K562 (cell line): ENCODE data around the gene SLCO1B1. TPM values are rescaled to one million over a fixed set of nuclear protein-coding genes. Genes with fewer than 3 reads are reported as not detected.

Source experiments
- ATAC-seq: fragments of 200-7000 bp; cut with Tn5 transposase; 3 replicates; pipeline ENCODE4 v1.9.1; 2020; ENCODE audit warnings: moderate library complexity
- BruUV-seq: library from RNA; stranded (reverse); fragments of 400-500 nt; replicated peaks from 2 replicates; lab custom pipeline; 2021; lab: Mats Ljungman, UMichigan
- CTCF ChIA-PET: fragments of 300-600 bp; formaldehyde crosslinking; extraction: SDS; loops from one replicate; lab custom pipeline; 2021; ENCODE audit warnings: low intra/inter-chr PET ratio; lab: Yijun Ruan, JAX
- POLR2A ChIA-PET: fragments of 300-600, 350-650 bp; sonication (Branson Sonifier 250); formaldehyde crosslinking; extraction: SDS; loops from one replicate; lab custom pipeline; 2021; ENCODE audit warnings: antibody characterized with exemption, inconsistent platforms; lab: Yijun Ruan, JAX
- DNase-seq, 4 experiments: peaks; one replicate each; pipeline versions ENCODE4 v3.0.0 to v3.0.0-alpha.2; 2011 to 2018; ENCODE audit warnings: low spot score in 3 of 4, mixed read lengths in 3 of 4; ENCODE audit errors: extremely low read depth in 1 of 4
- FAIRE-seq: peaks from 2 replicates; lab custom pipeline; 2011; peaks lifted over from hg19 to GRCh38; lab: Jason Lieb, UNC
- H2AFZ ChIP-seq: 2 replicates; pipeline ENCODE4 v1.6.0; 2011; ENCODE audit warnings: low read depth, low read length, control low read depth, inconsistent platforms
- H3K27ac ChIP-seq: fragments of 200-600 bp; 3 replicates; pipeline ENCODE4 v1.8.0; 2011; ENCODE audit warnings: low read depth, mild to moderate bottlenecking, control low read depth, inconsistent platforms, low read length, moderate library complexity, mixed read lengths; ENCODE audit errors: extremely low read depth
- H3K27me3 ChIP-seq, 2 experiments: fragments of 300-600 bp in 1 of 2; 2 replicates in 1 of 2; 3 replicates in 1 of 2; pipeline versions ENCODE4 v1.6.0 to v1.8.0; 2011; ENCODE audit warnings: inconsistent platforms in 2 of 2, low read length in 2 of 2, mild to moderate bottlenecking in 1 of 2, mixed read lengths in 1 of 2, moderate library complexity in 1 of 2; ENCODE audit not compliant: control insufficient read depth in 2 of 2, insufficient read depth in 2 of 2
- H3K36me3 ChIP-seq: fragments of 300-600 bp; 3 replicates; pipeline ENCODE4 v1.8.0; 2011; ENCODE audit warnings: mild to moderate bottlenecking, low read length, inconsistent platforms; ENCODE audit not compliant: control insufficient read depth, insufficient read depth
- H3K4me1 ChIP-seq, 2 experiments: fragments of 200-600 bp in 1 of 2; replicated peaks in 1 of 2; 2 replicates in 1 of 2; 3 replicates in 1 of 2; pipeline versions ENCODE4 v1.5.1 to v1.8.0; 2011; ENCODE audit warnings: inconsistent platforms in 2 of 2, low read length in 2 of 2, mild to moderate bottlenecking in 1 of 2, mixed read lengths in 1 of 2, moderate library complexity in 1 of 2; ENCODE audit not compliant: control insufficient read depth in 2 of 2, insufficient read depth in 2 of 2
- H3K4me2 ChIP-seq: 2 replicates; pipeline ENCODE4 v1.6.1; 2011; ENCODE audit warnings: low read length, control low read depth, inconsistent platforms, mixed read lengths; ENCODE audit not compliant: insufficient read depth
- H3K4me3 ChIP-seq: fragments of 200-600 bp; sonication (generic), shearing (Covaris generic); 2 replicates; pipeline ENCODE4 v1.5.1; 2016; ENCODE audit warnings: control low read depth, inconsistent platforms
- H3K79me2 ChIP-seq: fragments of 200-600 bp; 3 replicates; pipeline ENCODE4 v1.8.0; 2011; ENCODE audit warnings: low read length, inconsistent platforms; ENCODE audit not compliant: control insufficient read depth, insufficient read depth
- H3K9ac ChIP-seq, 2 experiments: 2 replicates each; pipeline versions ENCODE4 v1.6.0 to v1.6.1; 2011; ENCODE audit warnings: low read depth in 2 of 2, low read length in 2 of 2, control low read depth in 1 of 2, inconsistent platforms in 1 of 2, mild to moderate bottlenecking in 1 of 2, mixed read lengths in 1 of 2; ENCODE audit not compliant: insufficient read depth in 1 of 2
- H3K9me1 ChIP-seq: one replicate; pipeline ENCODE4 v1.6.0; 2011; ENCODE audit warnings: inconsistent platforms, mild to moderate bottlenecking, low read length, moderate library complexity; ENCODE audit not compliant: control insufficient read depth, insufficient read depth
- H3K9me3 ChIP-seq: replicated peaks from 2 replicates; pipeline ENCODE4 v1.5.1; 2011; ENCODE audit warnings: low read depth, low read length, inconsistent platforms; ENCODE audit not compliant: control insufficient read depth, insufficient read depth
- H4K20me1 ChIP-seq: replicated peaks from 2 replicates; pipeline ENCODE4 v1.6.1; 2011; ENCODE audit warnings: low read length, inconsistent platforms, mixed read lengths; ENCODE audit not compliant: control insufficient read depth, insufficient read depth
- ESRRB ChIP-seq: fragments of 250-450 bp; sonication (Bioruptor Pico); IDR thresholded peaks from 2 replicates; pipeline ENCODE4 v1.5.0; 2020; ENCODE audit warnings: mild to moderate bottlenecking, moderate library complexity, borderline replicate concordance
- HDGF ChIP-seq: fragments of 450-650 bp; IDR thresholded peaks from 2 replicates; pipeline ENCODE4 v1.6.1; 2016
- NFXL1 ChIP-seq: fragments of 450-650 bp; formaldehyde crosslinking; IDR thresholded peaks from 2 replicates; pipeline ENCODE4 v1.4.0; 2021; ENCODE audit warnings: mild to moderate bottlenecking
- POLR2AphosphoS5 ChIP-seq: IDR thresholded peaks from 2 replicates; pipeline ENCODE4 v1.6.1; 2011; ENCODE audit warnings: mild to moderate bottlenecking, low read depth, low read length, moderate library complexity; ENCODE audit not compliant: control insufficient read depth, insufficient read depth
- PYGO2 ChIP-seq: fragments of 450-650 bp; IDR thresholded peaks from 2 replicates; pipeline ENCODE4 v1.6.1; 2016; ENCODE audit warnings: mild to moderate bottlenecking, missing genetic modification characterization, moderate library complexity, missing compliant biosample characterization
- ZNF175 ChIP-seq: fragments of 200-800 bp; sonication (Bioruptor generic); IDR thresholded peaks from 2 replicates; pipeline ENCODE4 v1.6.1; 2016; ENCODE audit warnings: low read depth, mild to moderate bottlenecking, missing genetic modification characterization, missing compliant biosample characterization
- WGBS: fragments of 100-300 bp; shearing (Covaris generic); methylation state at CpG from one replicate; pipeline ENCODE4 v1.1.6; 2016; ENCODE audit warnings: low coverage, mixed read lengths; ENCODE audit not compliant: insufficient coverage; ENCODE audit errors: missing lambda C conversion rate; 5-methylcytosine and 5-hydroxymethylcytosine counted together
- in situ Hi-C: fragments of 300-500 bp; cut with MboI; formaldehyde crosslinking; loops from 4 replicates; pipeline ENCODE4 v1.15.0; 2018; ENCODE audit warnings: inconsistent platforms, mixed read lengths
- intact Hi-C: fragments of 100-400 bp; cut with micrococcal nuclease; formaldehyde crosslinking; loops from 2 replicates; pipeline ENCODE4 v1.14.2; 2022
- polyA plus RNA-seq, 8 experiments: library from polyadenylated mRNA; depleted of rRNA in 4 of 8; stranded (reverse) in 5 of 8; unstranded in 3 of 8; fragments of >200 nt; fragmentation: Nextera tagmentation in 2 of 8; fragmentation: Illumina TruSeq in 1 of 8; extraction: Ambion mirVana in 2 of 8; extraction: Trizol in 1 of 8; gene quantifications; 2 replicates each; pipeline versions ENCODE4 v1.2.1 to v1.2.3, GENCODE V29; 2011 to 2014; ENCODE audit warnings: inconsistent platforms in 1 of 8, missing spikeins in 1 of 8
- total RNA-seq, 7 experiments: library from RNA; depleted of rRNA in 6 of 7; stranded (reverse); fragments of >200 nt in 6 of 7; fragmentation: Illumina TruSeq in 2 of 7; extraction: Trizol in 2 of 7; gene quantifications; 2 replicates each; pipeline versions ENCODE4 v1.2.1 to v1.2.3, GENCODE V29; 2011 to 2021; ENCODE audit warnings: low replicate concordance in 1 of 7
- TF ChIP-seq, protein P1 (sequence below), 3 experiments: fragments of 200-800 bp in 1 of 3; sonication (Bioruptor generic) in 1 of 3; sonication (generic) in 1 of 3; formaldehyde crosslinking in 1 of 3; IDR thresholded peaks; 2 replicates each; pipeline versions ENCODE4 v1.6.1 to v1.8.0; 2016 to 2022; ENCODE audit warnings: mild to moderate bottlenecking in 2 of 3, missing compliant biosample characterization in 2 of 3, missing genetic modification characterization in 2 of 3, missing genetic modification reagents in 1 of 3
- TF ChIP-seq, protein P2 (sequence below): sonication (generic); formaldehyde crosslinking; IDR thresholded peaks from 2 replicates; pipeline ENCODE4 v1.8.0; 2022; ENCODE audit warnings: mild to moderate bottlenecking, missing genetic modification reagents, borderline replicate concordance
- TF ChIP-seq, protein P3 (sequence below): fragments of 450-650 bp; IDR thresholded peaks from 2 replicates; pipeline ENCODE4 v1.6.1; 2018; ENCODE audit not compliant: partially characterized antibody
- TF ChIP-seq, protein P4 (sequence below): fragments of 450-650 bp; IDR thresholded peaks from 2 replicates; pipeline ENCODE4 v1.6.1; 2017; ENCODE audit warnings: antibody characterized with exemption
- TF ChIP-seq, protein P5 (sequence below): fragments of 250-450 bp; sonication (Bioruptor Pico); IDR thresholded peaks from 2 replicates; pipeline ENCODE4 v1.8.0; 2021; ENCODE audit warnings: moderate library complexity, mild to moderate bottlenecking, inconsistent platforms

SLCO1B1 gene
- total and polyA plus RNA-seq, 9 of the 15 experiments (the other 6 are each of a cell fraction or from before 2014, with no cell fraction given), result 0.04 TPM; not detected in 8

DNA sequence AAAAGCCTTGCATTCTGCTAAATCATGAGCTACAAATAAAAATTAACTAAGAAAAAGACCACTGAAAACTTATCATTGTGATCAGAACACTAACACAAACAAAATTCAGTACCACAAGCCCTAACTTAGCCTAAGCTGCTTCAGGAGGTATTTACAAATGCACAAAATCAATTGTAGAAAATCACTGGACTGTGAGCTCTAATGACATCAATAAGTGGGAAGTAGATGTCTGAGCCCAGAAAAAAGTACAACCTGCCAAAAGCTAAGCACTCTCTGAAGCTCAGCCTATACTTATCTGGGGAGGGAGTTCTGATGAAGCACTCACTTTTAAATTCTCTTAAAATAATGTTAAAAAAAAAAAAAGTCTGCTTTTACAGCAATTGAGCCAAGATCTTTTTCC is 92.9 kb downstream of the SLCO1B1 start (continued):
- TF ChIP-seq, protein P1, sequence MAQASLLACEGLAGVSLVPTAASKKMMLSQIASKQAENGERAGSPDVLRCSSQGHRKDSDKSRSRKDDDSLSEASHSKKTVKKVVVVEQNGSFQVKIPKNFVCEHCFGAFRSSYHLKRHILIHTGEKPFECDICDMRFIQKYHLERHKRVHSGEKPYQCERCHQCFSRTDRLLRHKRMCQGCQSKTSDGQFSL (CRISPR knock-in tag; IDR thresholded peaks at IDR 0.05), result no peak
- TF ChIP-seq, protein P1 (tag; IDR thresholded peaks at IDR 0.05), result no peak
- no peak for TF ChIP-seq POLR2AphosphoS5
- no peak for TF ChIP-seq ESRRB (CRISPR knock-in tag)
- no peak for TF ChIP-seq PYGO2 (tag)

DNA sequence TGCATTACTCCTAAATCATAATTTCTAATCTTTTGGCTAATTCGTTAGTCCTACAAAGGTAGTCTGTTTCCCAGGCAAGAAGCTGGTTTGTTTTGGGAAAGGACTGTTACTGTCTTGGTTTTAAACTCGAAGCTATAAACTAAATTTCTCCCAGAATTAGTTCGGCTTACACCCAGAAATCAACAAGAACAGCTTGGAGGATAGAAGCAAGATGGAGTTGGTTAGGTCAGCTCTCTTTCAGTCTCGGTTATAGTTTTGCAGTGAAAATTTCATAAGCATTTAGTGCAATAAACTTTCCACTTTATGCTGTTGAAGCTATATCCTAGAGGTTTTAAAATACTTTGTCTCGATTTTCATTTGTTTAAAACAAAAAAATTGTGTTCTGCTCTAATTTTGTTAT is 103.4 kb downstream of the SLCO1B1 start:
- Histone ChIP-seq H3K9me1 (no peaks in the 10 kb centered on the region), H3K4me1 (no peaks in the 10 kb centered on the region), H3K9me3 (no peaks in the 10 kb centered on the region), H3K4me3 (no peak overlapping the region), H3K36me3 (no peaks in the 10 kb centered on the region), H3K27me3 (no peaks in the 10 kb centered on the region), H3K79me2 (no peaks in the 10 kb centered on the region), H3K4me2 (no peak overlapping the region), H4K20me1 (no peaks in the 10 kb centered on the region), H2AFZ (no peak overlapping the region), H3K9ac (no peak overlapping the region), H3K27ac (no peak overlapping the region)
- no TSS peak for BruUV-seq
- ChIA-PET POLR2A (interaction anchor here (0.8 kb wide), 1 partner anchor 8 kb away, joined by 3 read pairs; no protein-coding TSS in a partner anchor), CTCF (no interaction called here)
- in situ Hi-C loops (no loop called here), intact Hi-C loops (no loop called here)
- DNase-seq (no peak), FAIRE-seq (no peak), ATAC-seq (no peak)
- WGBS, result 6% methylated on average over 5 of the region's 5 CpGs
- TF ChIP-seq NFXL1 (CRISPR knock-in tag), result 0 out of 2 replicates have a peak, but pooled peaks have one; percentile 44
- TF ChIP-seq, protein P2, sequence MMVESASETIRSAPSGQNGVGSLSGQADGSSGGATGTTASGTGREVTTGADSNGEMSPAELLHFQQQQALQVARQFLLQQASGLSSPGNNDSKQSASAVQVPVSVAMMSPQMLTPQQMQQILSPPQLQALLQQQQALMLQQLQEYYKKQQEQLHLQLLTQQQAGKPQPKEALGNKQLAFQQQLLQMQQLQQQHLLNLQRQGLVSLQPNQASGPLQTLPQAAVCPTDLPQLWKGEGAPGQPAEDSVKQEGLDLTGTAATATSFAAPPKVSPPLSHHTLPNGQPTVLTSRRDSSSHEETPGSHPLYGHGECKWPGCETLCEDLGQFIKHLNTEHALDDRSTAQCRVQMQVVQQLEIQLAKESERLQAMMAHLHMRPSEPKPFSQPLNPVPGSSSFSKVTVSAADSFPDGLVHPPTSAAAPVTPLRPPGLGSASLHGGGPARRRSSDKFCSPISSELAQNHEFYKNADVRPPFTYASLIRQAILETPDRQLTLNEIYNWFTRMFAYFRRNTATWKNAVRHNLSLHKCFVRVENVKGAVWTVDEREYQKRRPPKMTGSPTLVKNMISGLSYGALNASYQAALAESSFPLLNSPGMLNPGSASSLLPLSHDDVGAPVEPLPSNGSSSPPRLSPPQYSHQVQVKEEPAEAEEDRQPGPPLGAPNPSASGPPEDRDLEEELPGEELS, result no peak
- TF ChIP-seq ZNF175 (CRISPR knock-in tag), result 0 out of 2 replicates have a peak, but pooled peaks have one; percentile 53
- TF ChIP-seq, protein P3, sequence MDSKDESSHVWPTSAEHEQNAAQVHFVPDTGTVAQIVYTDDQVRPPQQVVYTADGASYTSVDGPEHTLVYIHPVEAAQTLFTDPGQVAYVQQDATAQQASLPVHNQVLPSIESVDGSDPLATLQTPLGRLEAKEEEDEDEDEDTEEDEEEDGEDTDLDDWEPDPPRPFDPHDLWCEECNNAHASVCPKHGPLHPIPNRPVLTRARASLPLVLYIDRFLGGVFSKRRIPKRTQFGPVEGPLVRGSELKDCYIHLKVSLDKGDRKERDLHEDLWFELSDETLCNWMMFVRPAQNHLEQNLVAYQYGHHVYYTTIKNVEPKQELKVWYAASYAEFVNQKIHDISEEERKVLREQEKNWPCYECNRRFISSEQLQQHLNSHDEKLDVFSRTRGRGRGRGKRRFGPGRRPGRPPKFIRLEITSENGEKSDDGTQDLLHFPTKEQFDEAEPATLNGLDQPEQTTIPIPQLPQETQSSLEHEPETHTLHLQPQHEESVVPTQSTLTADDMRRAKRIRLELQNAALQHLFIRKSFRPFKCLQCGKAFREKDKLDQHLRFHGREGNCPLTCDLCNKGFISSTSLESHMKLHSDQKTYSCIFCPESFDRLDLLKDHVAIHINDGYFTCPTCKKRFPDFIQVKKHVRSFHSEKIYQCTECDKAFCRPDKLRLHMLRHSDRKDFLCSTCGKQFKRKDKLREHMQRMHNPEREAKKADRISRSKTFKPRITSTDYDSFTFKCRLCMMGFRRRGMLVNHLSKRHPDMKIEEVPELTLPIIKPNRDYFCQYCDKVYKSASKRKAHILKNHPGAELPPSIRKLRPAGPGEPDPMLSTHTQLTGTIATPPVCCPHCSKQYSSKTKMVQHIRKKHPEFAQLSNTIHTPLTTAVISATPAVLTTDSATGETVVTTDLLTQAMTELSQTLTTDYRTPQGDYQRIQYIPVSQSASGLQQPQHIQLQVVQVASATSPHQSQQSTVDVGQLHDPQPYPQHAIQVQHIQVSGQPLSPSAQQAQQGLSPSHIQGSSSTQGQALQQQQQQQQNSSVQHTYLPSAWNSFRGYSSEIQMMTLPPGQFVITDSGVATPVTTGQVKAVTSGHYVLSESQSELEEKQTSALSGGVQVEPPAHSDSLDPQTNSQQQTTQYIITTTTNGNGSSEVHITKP, result no peak
- TF ChIP-seq, protein P4, sequence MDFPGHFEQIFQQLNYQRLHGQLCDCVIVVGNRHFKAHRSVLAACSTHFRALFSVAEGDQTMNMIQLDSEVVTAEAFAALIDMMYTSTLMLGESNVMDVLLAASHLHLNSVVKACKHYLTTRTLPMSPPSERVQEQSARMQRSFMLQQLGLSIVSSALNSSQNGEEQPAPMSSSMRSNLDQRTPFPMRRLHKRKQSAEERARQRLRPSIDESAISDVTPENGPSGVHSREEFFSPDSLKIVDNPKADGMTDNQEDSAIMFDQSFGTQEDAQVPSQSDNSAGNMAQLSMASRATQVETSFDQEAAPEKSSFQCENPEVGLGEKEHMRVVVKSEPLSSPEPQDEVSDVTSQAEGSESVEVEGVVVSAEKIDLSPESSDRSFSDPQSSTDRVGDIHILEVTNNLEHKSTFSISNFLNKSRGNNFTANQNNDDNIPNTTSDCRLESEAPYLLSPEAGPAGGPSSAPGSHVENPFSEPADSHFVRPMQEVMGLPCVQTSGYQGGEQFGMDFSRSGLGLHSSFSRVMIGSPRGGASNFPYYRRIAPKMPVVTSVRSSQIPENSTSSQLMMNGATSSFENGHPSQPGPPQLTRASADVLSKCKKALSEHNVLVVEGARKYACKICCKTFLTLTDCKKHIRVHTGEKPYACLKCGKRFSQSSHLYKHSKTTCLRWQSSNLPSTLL, result no peak
- TF ChIP-seq HDGF, result no peak
- TF ChIP-seq, protein P5, sequence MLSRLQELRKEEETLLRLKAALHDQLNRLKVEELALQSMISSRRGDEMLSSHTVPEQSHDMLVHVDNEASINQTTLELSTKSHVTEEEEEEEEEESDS, result no peak
